ENCODE results near the gene APOLD1.
"Not testable (repeated sequence)": the region's sequence is repeated elsewhere in the genome, so short reads cannot be mapped to it uniquely, and the experiment has no call there.

APOLD1 gene, protein sequence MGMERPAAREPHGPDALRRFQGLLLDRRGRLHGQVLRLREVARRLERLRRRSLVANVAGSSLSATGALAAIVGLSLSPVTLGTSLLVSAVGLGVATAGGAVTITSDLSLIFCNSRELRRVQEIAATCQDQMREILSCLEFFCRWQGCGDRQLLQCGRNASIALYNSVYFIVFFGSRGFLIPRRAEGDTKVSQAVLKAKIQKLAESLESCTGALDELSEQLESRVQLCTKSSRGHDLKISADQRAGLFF

DNA sequence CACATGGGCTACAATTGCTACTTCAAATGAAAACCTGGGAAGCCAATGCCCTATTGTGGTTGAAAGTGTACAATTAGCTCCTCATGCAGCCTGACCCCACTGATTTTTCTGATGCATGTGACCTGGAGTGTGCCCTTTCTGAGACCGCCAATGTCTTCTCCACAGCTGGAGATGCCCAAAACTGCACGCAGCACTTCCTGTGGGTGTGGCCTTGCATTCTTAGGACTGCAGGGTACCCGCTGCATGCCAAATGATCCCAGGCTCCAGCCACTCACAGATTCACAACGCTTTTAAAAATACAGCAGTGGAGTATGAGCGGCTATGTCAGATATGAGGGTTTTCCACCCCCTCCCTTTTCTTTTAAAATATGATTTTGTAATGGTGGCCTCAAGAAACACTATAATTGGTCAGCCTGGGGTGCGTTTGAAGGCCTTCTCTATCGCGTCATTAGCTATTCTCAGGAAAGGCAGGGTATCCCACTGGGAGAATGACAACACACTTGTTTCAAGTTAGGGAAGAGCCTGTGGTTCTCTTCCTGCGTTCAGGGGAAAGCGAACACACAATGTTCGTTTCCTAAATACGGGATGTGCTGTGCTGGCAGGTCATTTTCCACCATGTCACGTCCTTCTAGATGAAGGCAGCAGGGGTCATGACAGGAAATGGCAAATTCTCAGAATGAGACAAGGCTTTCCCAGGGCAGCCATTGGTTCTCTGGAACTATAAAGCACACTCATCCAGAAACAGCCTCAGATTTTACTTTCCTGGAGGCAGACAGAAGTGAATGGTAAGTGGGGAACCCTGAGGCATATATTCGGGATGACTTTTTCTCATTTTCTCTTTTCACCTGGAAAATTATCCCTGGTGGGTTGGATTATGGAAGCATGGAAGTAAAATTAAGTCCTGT, at the start of gene APOLD1:
APOLD1 (plus strand) TSS at position 749 of the 904 bp plus-strand sequence; CDS start at position 782, 33 bp downstream.
- H2AFZ ChIP-seq (ENCODE audit: low read depth, low read length): peak within 1 kb of the TSS; percentile 87
- H3K4me1 ChIP-seq (ENCODE audit: insufficient read depth, low read length): peaks cover 26% of the 10 kb centered on the region
- H3K4me3 ChIP-seq (ENCODE audit: low read length): peak within 1 kb of the TSS; percentile 51
- no peaks in the 10 kb centered on the region for H3K9me3 ChIP-seq (ENCODE audit: low read length)
- H3K27me3 ChIP-seq (ENCODE audit: insufficient read depth, low read length): no peaks in the 10 kb centered on the region
- no peaks in the 10 kb centered on the region for H3K36me3 ChIP-seq (ENCODE audit: insufficient read depth, low read length)

DNA sequence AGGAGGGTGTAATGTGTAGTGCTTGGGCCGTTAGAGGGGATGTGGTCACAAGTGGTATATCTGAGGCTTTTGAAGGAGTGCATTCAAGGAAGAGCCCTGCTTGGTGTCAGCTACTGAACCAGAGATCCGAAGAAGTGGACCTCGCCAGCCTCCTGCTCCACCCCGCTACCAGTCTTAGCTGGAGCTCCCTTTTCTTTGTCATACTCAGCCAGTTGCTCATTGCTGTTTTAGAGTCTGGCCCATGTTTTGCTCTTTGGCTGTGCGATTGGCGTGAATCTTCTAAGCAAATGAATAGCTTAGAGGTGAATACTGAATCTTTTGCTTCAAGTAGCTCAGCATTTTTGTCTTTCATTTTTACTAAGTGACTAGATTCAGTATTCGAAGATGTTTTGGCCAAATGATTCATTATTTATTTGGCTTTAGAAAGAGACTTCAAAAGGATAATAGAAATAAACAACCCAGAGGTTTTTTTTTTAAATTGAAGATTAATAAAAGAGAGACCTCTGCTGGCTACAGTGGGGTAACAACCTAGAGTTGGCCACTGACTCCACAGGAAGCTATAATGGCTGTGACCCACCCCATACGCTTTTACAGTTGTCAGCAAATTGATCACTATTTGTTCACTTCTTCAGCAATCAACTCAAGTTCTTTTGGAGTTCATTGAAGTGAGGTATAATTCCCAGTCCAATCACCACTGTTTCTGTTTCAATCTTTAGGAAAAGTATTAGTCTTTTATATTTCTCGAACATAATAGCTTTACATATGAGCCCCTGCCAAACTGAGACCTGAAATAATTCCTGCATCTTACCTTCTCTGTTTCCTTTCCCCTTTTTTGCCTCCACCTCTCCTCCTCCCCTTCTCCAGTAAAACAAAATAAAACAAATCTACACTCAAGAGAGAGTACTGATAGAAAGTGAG, 48.4 kb upstream of the APOLD1 start:
- peak overlapping the region; percentile 65 for H2AFZ ChIP-seq (ENCODE audit: low read depth, low read length)
- peaks cover 24% of the 10 kb centered on the region for H3K4me1 ChIP-seq (ENCODE audit: insufficient read depth, low read length)
- no peaks in the 10 kb centered on the region for H3K9me3 ChIP-seq (ENCODE audit: low read length)
- H3K4me3 ChIP-seq (ENCODE audit: low read length): no peak overlapping the region
- no peaks in the 10 kb centered on the region for H3K27me3 ChIP-seq (ENCODE audit: insufficient read depth, low read length)
- H3K36me3 ChIP-seq (ENCODE audit: insufficient read depth, low read length): no peaks in the 10 kb centered on the region

DNA sequence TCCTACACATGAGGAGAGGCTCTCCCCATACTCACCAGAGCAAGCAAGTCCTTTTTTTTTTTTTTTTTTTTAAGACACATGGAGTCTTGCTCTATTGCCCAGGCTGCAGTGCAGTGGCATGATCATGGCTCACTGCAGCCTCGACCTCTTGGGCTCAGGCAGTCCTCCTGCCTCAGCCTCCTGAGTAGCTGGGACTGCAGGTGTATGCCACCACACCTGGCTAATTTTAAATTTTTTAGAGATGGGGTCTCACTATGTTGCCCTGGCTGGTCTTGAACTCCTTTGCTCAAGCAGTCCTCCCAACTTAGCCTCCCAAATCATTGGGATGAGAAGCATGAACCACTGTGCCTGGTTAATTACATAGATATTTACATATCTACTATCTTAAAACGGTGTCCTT, 47.3 kb upstream of the APOLD1 start:
- not testable (repeated sequence) for H3K9me3 ChIP-seq (ENCODE audit: low read length); H2AFZ ChIP-seq (ENCODE audit: low read depth, low read length); H3K36me3 ChIP-seq (ENCODE audit: insufficient read depth, low read length); H3K4me3 ChIP-seq (ENCODE audit: low read length); H3K27me3 ChIP-seq (ENCODE audit: insufficient read depth, low read length)
- peaks cover 24% of the 10 kb centered on the region for H3K4me1 ChIP-seq (ENCODE audit: insufficient read depth, low read length)

DNA sequence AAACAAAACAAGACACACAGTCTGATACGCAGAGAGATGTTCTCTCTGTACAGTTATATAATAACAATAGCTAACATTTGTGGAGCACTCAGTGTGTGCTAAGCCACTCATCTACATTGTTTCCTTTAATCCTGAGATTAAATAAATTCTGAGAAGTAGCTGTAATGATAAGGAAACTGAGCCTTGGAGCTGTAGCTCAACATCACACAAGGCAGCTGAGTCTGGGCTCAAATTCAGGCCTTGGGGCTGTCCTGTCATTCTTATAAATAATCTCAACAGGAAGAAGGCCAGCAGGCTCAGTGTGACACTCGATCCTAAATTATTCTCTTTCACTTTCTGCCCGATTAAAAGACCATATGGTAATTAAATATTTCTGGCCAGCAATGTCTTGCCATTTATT, 43.8 kb upstream of the APOLD1 start:
- no peaks in the 10 kb centered on the region for H3K9me3 ChIP-seq (ENCODE audit: low read length)
- peaks cover 16% of the 10 kb centered on the region for H3K4me1 ChIP-seq (ENCODE audit: insufficient read depth, low read length)
- H2AFZ ChIP-seq (ENCODE audit: low read depth, low read length): no peak overlapping the region
- H3K27me3 ChIP-seq (ENCODE audit: insufficient read depth, low read length): no peaks in the 10 kb centered on the region
- H3K4me3 ChIP-seq (ENCODE audit: low read length): no peak overlapping the region
- no peaks in the 10 kb centered on the region for H3K36me3 ChIP-seq (ENCODE audit: insufficient read depth, low read length)

DNA sequence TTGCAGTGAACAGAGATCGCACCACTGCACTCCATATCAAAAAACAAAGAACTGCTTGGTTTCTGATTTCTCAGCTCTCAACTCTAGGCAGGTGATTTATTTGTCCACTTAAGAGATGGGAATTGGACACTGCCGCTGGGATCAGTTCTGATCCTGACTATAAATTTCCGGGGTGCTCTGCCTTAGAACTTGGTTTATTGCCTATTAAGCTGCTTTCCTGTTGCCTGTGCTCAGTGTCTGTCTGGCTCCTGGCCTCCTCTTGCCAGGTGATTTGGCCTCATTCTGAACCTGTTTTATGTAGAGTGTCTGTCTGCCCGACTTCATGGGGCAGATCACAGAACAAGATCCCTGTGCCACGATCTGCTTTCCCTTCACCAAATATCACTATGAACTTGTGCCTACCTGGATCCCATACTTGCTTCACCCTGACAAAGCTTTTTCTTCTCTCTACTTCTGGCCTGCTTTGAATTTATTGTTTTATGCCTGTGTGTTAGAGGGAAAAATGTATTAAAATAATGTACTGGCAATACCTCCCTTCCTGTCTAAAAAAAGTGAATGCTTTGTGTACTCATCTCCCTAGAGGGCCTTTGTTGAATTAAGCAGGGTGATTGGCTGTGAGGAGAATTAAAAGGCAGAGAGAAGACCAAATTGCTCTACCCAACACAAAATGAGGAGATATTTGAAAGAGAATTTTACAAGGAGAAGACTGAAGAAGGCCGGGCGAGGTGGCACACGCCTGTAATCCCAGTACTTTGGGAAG, 40.7 kb upstream of the APOLD1 start:
- Histone ChIP-seq H2AFZ (ENCODE audit: low read depth, low read length) (no peak overlapping the region), H3K4me3 (ENCODE audit: low read length) (no peak overlapping the region), H3K9me3 (ENCODE audit: low read length) (no peaks in the 10 kb centered on the region), H3K36me3 (ENCODE audit: insufficient read depth, low read length) (no peaks in the 10 kb centered on the region), H3K4me1 (ENCODE audit: insufficient read depth, low read length) (no peaks in the 10 kb centered on the region), H3K27me3 (ENCODE audit: insufficient read depth, low read length) (no peaks in the 10 kb centered on the region)

DNA sequence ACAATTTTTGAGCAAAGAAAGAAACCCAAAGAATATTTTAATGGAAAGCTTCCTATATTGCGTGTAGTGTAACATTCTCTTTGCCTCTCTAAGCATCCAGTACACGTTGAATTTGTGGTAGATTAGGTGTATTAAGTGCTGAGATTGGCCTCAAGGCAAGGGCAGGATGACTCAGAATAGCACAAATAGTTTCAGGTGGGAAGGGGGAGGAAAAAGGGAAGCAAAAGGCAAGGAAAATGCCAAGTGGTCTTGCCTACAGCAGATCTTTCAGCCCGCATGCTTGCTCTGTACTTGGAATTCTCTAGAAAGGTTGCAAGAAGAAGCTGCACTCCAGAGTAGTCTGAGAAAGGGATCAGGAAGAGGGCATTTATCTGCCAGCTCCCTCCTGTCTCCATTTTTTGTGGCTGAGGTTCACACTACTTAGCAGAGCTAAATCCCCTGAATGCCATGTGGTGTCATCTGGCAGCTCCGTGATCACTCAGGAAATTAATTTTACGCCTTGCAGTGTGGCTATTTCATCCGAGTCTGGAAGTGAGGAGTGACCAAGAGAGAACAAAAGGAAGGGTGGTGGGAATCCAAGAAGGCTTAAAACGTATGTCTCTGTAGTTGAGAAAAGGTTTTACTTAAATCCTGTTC, 39.8 kb upstream of the APOLD1 start:
- Histone ChIP-seq H3K4me3 (ENCODE audit: low read length) (no peak overlapping the region), H3K4me1 (ENCODE audit: insufficient read depth, low read length) (no peaks in the 10 kb centered on the region), H3K27me3 (ENCODE audit: insufficient read depth, low read length) (no peaks in the 10 kb centered on the region), H2AFZ (ENCODE audit: low read depth, low read length) (no peak overlapping the region), H3K9me3 (ENCODE audit: low read length) (no peaks in the 10 kb centered on the region), H3K36me3 (ENCODE audit: insufficient read depth, low read length) (no peaks in the 10 kb centered on the region)

DNA sequence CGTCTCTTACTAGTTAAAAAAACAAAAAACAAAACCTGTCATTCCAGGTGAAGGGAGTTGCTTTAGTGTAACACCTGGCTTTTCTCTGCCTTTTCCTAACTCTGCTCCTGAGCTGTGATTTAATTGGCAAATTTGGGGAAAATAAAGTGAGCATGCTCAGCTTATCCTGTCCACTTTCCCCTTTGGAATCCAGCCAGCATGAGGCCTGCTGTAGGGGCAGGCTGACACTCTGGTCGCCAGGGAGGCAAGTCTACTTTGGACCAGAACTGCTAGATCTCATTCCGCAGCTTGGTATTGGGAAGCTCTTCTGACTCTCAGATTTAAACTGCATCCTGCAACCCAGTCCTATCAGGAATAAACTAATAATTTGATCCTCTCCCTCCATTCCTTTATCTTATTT, 38.2 kb upstream of the APOLD1 start:
- Histone ChIP-seq H3K4me1 (ENCODE audit: insufficient read depth, low read length) (no peaks in the 10 kb centered on the region), H2AFZ (ENCODE audit: low read depth, low read length) (no peak overlapping the region), H3K36me3 (ENCODE audit: insufficient read depth, low read length) (no peaks in the 10 kb centered on the region), H3K4me3 (ENCODE audit: low read length) (no peak overlapping the region), H3K9me3 (ENCODE audit: low read length) (no peaks in the 10 kb centered on the region), H3K27me3 (ENCODE audit: insufficient read depth, low read length) (no peaks in the 10 kb centered on the region)

DNA sequence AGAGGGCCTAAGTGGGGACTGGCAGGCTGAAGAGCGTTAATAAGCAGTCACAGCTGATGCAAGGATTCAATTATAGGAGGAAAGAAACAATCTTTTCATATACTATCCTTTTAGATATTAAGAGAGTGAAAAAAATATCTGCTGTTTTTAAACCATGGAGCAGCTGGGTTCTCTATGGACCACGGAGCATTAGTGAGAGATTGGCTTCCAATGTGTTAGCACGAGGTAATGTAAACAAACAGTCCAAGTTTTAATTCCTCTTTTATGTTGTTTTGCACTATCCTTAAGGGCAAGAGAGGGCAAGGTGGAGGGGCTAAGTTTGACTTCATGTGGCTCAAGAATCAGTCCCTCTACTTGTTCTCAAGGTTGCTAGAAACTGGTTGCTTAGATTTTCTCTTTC, 37.4 kb upstream of the APOLD1 start:
- H2AFZ ChIP-seq (ENCODE audit: low read depth, low read length): no peak overlapping the region

DNA sequence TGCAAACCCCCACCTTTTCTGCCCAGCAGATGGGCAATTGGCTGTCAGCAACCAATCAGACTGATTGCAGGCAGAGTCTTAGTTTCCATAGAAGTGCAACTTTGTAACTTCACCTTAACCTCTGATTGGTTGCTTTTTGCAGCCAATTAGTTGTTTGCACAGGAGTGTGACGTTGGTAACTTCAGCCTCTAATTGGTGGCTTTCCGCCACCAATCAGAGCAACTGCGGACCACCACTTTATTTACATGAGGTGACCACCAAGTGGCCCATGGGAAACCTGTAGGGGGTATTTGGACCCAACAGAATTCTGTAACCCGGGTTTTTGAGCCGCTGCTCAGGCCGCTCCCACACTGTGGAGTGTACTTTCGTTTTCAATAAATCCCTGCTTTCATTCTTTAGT, 36.0 kb upstream of the APOLD1 start:
- no peak overlapping the region for H2AFZ ChIP-seq (ENCODE audit: low read depth, low read length)
- no peak overlapping the region for H3K4me3 ChIP-seq (ENCODE audit: low read length)

More for the DNA sequence above, 37.4 kb upstream of the APOLD1 start:
- Histone ChIP-seq H3K4me1 (ENCODE audit: insufficient read depth, low read length) (no peaks in the 10 kb centered on the region), H3K36me3 (ENCODE audit: insufficient read depth, low read length) (no peaks in the 10 kb centered on the region), H3K27me3 (ENCODE audit: insufficient read depth, low read length) (no peaks in the 10 kb centered on the region), H3K4me3 (ENCODE audit: low read length) (no peak overlapping the region), H3K9me3 (ENCODE audit: low read length) (no peaks in the 10 kb centered on the region)

DNA sequence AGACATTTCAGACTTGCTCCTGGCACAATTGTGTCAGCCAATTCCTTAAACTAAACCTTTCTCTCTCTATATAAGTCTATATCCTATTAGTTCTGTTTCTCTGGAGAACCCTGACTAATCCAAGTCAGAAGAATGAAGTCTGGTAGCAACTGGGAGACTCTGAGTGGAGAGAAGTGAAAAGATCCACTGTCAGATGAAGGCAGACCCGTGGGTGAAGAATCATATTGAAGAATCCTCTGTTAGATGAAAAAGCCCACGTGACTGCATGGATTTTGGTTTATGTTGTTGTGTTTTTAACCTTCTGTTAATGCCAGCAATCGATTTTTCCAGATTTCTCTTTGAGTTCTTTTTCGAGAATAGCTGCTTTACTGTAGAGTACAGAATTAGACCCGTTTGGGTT, 29.5 kb upstream of the APOLD1 start:
- no peaks in the 10 kb centered on the region for H3K27me3 ChIP-seq (ENCODE audit: insufficient read depth, low read length)
- no peaks in the 10 kb centered on the region for H3K9me3 ChIP-seq (ENCODE audit: low read length)
- H3K4me1 ChIP-seq (ENCODE audit: insufficient read depth, low read length): no peaks in the 10 kb centered on the region
- H2AFZ ChIP-seq (ENCODE audit: low read depth, low read length): no peak overlapping the region
- H3K4me3 ChIP-seq (ENCODE audit: low read length): no peak overlapping the region
- no peaks in the 10 kb centered on the region for H3K36me3 ChIP-seq (ENCODE audit: insufficient read depth, low read length)

More for the DNA sequence above, 36.0 kb upstream of the APOLD1 start:
- Histone ChIP-seq H3K27me3 (ENCODE audit: insufficient read depth, low read length) (no peaks in the 10 kb centered on the region), H3K9me3 (ENCODE audit: low read length) (no peaks in the 10 kb centered on the region), H3K4me1 (ENCODE audit: insufficient read depth, low read length) (no peaks in the 10 kb centered on the region), H3K36me3 (ENCODE audit: insufficient read depth, low read length) (no peaks in the 10 kb centered on the region)

DNA sequence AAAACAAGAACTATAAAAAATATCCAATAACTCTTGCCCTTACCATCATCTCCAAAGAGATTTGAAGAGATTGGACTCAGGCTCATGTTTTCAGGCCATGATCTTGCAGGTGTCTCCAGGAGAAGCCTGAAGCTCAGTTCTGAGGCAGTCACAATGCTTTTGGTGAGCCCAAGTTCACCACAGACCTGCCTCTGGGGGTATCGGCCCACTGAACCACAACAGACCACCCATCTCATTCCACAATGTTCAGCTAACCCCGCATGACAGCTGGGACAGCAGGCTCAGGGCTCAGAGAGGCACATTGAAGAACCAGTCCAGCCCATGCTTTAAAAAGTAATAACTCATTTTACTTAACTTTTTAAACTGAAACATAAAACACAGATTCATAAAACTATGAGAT, 28.3 kb upstream of the APOLD1 start:
- Histone ChIP-seq H3K4me1 (ENCODE audit: insufficient read depth, low read length) (no peaks in the 10 kb centered on the region), H3K4me3 (ENCODE audit: low read length) (no peak overlapping the region), H3K27me3 (ENCODE audit: insufficient read depth, low read length) (no peaks in the 10 kb centered on the region), H2AFZ (ENCODE audit: low read depth, low read length) (no peak overlapping the region), H3K9me3 (ENCODE audit: low read length) (no peaks in the 10 kb centered on the region), H3K36me3 (ENCODE audit: insufficient read depth, low read length) (no peaks in the 10 kb centered on the region)
